HG02981 (cell line): ENCODE data around the gene RENBP.
A peak's percentile ranks its signal among the peaks of the same experiment; 100 is the strongest.

Experiments
- ATAC-seq: cut with Tn5 transposase; IDR thresholded peaks from one replicate; pipeline ENCODE4 v1.9.1; 2021; ENCODE audit warnings: mild to moderate bottlenecking, moderate library complexity; ENCODE audit not compliant: unreplicated experiment

RENBP gene

GRCh38 chrX:153903238-153903980 is 41.0 kb downstream of the RENBP start:
- no peak for ATAC-seq

DNA sequence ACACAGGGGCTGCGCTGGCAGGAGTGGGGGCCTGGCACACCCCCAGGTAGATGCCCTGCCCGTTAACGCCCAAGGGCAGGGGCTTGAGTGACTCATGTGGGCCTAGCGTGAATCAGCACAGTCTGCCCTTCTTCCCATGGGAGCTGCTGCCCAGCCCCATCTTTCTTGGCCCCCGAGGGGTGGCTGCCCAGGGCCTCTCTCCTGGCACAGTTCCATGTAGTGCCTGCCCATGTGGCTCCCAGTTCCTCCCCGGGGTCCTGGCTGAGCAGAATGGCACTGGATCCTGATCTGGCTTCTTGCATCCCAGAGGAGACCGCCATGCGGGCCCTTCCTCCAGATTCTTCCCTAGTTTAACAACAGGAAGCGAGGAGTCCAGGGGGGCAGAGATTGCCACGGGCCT is 42.1 kb downstream of the RENBP start:
- ATAC-seq: no peak

DNA sequence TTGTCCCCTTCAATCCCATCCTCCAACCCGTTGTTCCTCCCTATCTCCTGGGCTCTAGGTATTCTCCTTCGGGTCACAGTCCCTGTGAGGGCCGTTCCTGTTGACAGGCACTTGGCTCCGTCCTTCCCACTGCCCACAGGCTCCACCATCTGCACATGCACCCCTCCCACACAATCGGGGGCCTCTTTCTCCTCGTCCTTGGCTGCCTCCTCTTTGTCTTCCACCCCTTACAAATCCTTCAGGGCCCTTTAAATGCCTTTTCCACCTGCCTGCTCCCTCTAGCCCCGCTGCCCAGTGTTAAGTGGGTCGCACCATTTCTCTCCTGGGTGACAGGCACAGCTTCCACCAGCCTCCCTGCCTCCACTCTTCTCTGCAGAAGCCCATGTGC is 42.7 kb downstream of the RENBP start:
- ATAC-seq: no peak

GRCh38 chrX:153900831-153901752 is 43.4 kb downstream of the RENBP start:
- peak; percentile 87 for ATAC-seq

- no peak for ATAC-seq
Measured at GRCh38 chrX:153897899-153898298, 46.5 kb downstream of the RENBP start.

- no peak for ATAC-seq
Measured at GRCh38 chrX:153889123-153889522, 55.3 kb downstream of the RENBP start.

GRCh38 chrX:153888344-153888743 is 56.1 kb downstream of the RENBP start:
- no peak for ATAC-seq

DNA sequence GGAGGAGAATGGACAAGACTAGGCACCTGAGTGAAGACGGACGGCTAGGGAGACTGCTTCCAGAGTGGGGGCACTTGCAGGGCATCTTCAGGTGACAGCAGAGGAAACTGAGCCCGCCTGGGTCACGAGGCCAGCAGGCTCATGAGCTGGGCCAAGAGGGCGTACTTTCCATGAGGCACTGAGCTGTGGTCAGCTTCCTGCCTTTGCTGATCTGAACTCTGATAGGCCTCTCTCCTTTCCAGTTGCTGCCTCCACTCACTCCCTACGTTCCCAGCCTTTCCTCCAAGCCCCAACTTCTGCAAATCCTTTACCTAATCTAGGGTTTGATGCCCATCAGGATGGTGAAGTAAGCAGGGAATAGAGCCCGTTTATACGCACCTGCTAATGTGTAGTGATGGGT is 57.1 kb downstream of the RENBP start:
- no peak for ATAC-seq

- no peak for ATAC-seq
Measured at GRCh38 chrX:153886915-153887314, 57.5 kb downstream of the RENBP start.

DNA sequence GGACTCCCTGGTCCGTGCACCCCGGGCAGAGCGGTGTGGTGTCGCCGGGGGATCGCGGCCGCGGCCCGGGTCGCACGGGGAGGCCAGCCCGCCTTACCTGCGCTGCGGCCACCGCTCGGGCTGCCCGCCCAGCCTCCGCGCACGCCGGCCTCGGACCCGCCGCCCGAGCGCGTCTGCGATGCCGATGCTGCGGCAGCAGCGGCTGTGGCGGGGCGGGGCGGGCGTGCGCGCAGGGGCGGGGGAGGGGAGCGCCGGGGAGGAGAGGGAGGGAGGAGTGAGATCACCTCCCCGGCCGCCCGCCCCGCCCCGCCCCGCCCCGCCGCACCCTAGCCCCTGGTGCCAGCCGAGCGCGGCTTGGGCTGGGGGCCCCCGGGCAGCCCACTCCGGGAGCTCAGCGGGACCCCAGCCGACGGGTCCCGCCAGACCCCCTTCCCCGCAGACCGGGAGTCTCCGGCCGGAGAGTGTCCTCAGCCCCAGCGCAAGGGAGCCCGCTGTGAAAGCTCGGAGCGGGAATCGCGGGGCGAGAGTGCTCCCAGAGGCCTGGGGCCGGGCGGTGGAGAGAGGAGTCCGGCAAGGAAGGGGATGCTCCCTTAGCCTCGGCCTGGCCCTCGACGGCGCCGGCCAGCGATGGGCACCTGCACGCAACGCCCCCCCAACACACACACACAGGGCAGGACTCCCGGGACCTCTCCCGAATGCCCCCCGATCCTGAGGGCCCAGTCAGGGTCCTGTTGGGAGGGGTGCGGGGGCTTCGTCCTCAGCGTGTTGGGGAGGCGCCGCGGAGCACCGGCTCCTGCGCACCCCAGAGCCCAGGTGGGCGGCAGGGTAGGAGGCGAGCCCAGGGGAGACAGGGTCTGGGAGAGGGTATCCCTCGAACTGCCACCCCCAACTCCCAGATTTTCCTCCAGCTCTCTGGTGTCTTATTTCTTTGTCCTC is 58.2 kb downstream of the RENBP start, which contains the start of gene L1CAM:
Gene L1CAM, minus strand, starts transcription at position 206 of the 936 bp plus-strand sequence. CDS start 10,337 bp downstream, outside the sequence.
- no peak for ATAC-seq
